ENCODE data around the gene APOBEC3F.
"Not testable (repeated sequence)": the region's sequence is repeated elsewhere in the genome, so short reads cannot be mapped to it uniquely, and the experiment has no call there.

The APOBEC3F gene

GRCh38 chr22:39028281-39028680, 12.4 kb upstream of the APOBEC3F start:
- no peak for DNase-seq

DNA sequence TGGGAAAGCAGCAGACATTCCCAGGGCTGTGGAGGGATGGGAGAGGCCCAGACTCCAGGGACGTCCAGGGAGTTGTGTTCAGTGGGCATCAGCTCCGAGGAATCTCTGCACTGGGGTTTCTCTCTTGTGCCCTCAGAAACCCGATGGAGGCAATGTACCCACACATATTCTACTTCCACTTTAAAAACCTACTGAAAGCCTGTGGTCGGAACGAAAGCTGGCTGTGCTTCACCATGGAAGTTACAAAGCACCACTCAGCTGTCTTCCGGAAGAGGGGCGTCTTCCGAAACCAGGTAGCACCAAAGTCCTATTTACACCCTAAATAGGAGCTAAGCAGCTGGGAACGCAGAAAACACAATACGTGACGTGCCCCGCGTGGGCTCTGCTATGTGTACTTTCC, 11.4 kb upstream of the APOBEC3F start:
- DNase-seq = no peak

DNA sequence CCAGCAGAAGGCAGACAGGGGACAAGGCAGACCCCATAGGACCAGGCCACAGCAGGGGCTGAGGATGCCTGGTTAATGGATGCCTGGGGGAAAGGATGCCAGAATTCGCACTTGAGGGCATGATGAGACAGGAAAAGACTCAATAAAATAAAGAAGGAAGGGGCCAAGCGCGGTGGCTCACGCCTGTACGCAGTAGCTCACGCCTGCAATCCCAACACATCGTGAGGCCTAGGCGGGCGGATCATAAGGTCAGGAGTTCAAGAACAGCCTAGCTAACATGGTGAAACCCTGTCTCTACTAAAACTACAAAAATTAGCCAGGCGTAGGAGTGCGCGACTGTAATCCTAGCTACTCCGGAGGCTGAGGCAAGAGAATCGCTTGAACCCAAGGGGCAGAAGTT, 10.0 kb upstream of the APOBEC3F start:
- DNase-seq = no peak

- not testable (repeated sequence) for DNase-seq
Measured at GRCh38 chr22:39031434-39032295, 9.0 kb upstream of the APOBEC3F start.

- not testable (repeated sequence) for DNase-seq
Measured at GRCh38 chr22:39037071-39037470, 3.6 kb upstream of the APOBEC3F start.

DNA sequence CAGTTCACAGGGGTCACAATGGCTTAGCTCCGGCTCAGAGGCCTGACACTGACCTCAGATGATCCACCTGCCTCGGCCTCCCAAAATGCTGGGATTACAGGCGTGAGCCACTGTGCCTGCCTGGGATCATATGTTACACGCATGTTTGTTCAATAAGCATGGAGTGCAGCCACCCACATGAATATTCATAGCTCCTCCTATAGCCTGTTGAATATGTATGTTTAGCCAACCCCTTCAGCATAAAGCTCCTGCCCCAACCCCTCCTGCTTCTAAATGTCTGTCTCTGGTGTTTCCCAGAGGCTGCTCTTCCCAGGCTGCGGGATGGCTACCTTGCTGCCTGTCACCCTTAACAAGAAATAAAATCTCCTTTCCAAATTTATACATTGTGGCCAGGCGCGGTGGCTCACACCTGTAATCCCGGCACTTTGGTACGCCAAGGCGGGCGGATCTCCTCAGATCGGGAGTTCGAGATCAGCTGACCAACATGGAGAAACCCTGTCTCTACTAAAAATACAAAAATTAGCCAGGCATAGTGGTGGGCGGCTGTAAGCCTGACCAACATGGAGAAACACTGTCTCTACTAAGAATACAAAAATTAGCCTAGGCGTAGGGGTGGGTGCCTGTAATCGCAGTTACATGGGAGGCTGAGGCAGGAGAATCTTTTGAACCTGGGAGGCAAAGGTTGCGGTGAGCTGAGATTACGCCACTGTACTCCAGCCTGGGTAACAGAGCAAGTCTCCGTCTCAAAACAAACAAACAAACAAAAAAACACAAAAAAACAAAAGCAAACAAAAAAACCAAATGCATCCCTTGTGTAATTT, 1.1 kb upstream of the APOBEC3F start:
- DNase-seq = no peak

- DNase-seq = not testable (repeated sequence)
Measured at GRCh38 chr22:39040155-39040537, 518 bp upstream of the APOBEC3F start.

DNA sequence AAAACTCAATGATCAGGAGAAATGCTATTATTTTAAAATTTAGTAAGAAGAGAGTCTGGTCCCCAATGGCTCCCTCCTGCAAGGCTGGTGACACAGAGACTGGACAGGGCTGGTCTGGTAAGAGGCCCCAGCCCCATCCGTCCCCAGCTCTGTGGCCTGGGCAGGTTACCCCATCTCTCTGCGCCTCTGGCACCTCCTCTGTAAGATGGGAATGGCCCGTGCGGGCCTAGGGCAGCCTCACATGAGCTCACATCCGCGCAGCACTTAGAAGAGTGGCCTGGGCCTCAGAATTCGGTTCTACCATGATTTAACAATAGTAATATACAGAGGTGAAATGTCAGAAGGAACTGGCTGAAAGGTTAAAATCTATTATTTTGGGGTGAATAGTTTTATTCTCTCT, 1.2 kb downstream of the APOBEC3F start:
- DNase-seq = no peak

DNA sequence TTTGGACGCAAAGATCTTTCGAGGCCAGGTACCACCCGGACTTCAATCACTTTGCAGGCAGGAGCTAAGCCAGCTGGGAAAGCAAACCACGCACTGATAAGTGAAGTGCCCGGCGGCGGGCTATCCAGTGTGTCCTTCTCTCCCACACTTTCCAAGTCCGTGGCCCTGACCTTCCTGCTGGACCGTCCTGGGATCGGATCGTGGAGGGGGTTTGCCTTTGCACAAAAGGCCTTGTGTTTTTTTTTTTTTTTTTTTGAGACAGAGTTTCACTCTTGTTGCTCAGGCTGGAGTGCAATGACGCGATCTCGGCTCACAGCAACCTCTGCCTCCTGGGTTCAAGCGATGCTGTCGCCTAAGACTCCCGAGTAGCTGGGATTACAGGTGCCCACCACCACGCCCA, 2.4 kb downstream of the APOBEC3F start:
- DNase-seq = not testable (repeated sequence)

DNA sequence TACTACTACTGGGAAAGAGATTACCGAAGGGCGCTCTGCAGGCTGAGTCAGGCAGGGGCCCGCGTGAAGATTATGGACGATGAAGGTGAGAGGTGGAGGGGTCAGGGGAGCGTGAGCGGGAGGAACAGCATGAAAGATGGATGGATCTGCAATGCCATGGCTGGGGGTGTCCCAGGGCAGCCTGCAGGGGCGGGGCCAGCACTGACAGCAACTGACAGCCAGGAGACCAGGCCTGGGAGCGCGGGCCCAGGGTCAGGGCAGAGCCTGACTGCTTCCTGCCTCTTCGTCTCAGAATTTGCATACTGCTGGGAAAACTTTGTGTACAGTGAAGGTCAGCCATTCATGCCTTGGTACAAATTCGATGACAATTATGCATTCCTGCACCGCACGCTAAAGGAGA, 4.5 kb downstream of the APOBEC3F start:
- DNase-seq = not testable (repeated sequence)

DNA sequence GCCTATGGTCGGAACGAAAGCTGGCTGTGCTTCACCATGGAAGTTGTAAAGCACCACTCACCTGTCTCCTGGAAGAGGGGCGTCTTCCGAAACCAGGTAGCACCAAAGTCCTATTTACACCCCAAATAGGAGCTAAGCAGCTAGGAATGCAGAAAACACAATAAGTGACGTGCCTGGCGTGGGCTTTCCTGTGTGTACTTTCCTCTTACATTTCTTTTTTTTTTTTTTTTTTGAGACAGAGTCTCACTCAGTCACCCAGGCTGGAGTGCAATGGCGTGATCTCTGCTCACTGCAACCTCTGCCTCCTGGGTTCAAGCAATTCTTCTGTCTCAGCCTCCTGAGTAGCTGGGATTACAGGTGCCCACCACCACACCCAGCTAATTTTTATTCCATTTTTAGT, 8.8 kb downstream of the APOBEC3F start:
- not testable (repeated sequence) for DNase-seq

- DNase-seq = not testable (repeated sequence)
Measured at GRCh38 chr22:39051844-39052495, 11.3 kb downstream of the APOBEC3F start.

GRCh38 chr22:39055658-39056057, 15.0 kb downstream of the APOBEC3F start:
- no peak for DNase-seq

GRCh38 chr22:39061290-39061689, 20.6 kb downstream of the APOBEC3F start:
- DNase-seq = not testable (repeated sequence)

GRCh38 chr22:39061951-39062350, 21.3 kb downstream of the APOBEC3F start:
- not testable (repeated sequence) for DNase-seq

GRCh38 chr22:39063904-39064303, 23.2 kb downstream of the APOBEC3F start:
- DNase-seq = not testable (repeated sequence)

DNA sequence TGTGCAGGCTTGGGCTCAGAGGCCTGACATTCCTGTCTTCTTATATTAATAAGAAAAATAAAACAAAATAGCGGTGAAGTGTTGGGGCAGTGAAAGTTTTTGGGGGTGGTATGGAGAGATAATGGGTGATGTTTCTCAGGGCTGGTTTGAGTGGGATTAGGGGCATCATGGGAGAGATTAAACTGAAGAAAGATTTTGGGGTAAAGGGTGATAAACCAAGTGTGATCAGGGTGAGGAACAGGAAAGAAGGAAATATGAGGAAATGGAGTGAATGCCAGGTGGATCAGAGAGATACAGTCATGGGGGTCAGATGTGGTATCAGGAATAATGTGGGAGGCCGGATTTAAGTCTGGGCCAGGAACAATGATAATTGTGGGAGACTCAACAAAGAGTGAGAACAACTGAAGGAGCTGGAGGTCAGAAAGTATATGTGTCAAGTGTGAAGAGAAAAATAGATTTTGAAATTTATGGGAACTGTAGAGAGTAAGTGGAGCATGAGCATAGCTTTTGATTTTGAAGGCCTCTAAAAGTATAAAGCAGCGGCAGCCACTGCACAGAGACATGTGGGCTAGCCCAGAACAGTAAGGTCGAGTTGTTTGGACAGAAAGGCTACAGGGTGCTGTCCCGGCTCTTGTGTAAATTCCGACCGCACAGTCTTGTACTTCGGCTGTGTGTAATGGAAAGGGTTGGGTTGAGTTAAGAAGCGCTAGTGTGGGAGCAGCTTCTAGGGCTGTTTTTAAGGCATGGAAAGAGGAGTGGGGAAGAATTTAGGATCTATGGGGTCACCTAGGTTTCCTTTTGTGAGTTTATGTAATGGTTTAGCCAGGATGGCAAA, 26.0 kb downstream of the APOBEC3F start:
- not testable (repeated sequence) for DNase-seq

GRCh38 chr22:39068033-39068785, 27.5 kb downstream of the APOBEC3F start:
- DNase-seq = no peak

DNA sequence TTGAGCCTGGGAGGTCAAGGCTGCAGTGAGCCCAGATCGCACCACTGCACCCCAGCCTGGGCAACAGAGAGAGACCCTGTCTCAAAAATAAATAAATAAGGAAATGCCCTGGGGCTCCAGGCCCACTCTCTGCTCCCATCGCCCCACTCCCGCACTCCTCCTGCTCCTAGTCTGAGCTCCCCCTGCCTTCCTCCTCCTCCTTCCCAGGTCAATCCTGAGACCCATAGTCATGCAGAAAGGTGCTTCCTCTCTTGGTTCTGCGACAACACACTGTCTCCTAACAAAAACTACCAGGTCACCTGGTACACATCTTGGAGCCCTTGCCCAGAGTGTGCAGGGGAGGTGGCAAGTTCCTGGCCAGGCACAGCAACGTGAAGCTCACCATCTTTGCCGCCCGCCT, 29.5 kb downstream of the APOBEC3F start:
- DNase-seq = no peak

- not testable (repeated sequence) for DNase-seq
Measured at GRCh38 chr22:39072581-39072981, 31.9 kb downstream of the APOBEC3F start.

- no peak for DNase-seq
Measured at GRCh38 chr22:39073981-39074380, 33.3 kb downstream of the APOBEC3F start.
